Glutamatergic neuron (in vitro differentiated cells): Measurements from ENCODE around the gene BIK. TPM values are rescaled to one million over a fixed set of nuclear protein-coding genes. Genes with fewer than 3 reads are reported as not detected.

ENCODE experiments used
- DNase-seq: peaks from one replicate; pipeline ENCODE4 v3.0.0; 2022
- H3K27ac Mint-ChIP-seq: one replicate; pipeline ENCODE4 v1.8.0; 2020; ENCODE audit warnings: mild to moderate bottlenecking, mixed read lengths, inconsistent platforms; ENCODE audit not compliant: unreplicated experiment
- H3K27me3 Mint-ChIP-seq: one replicate; pipeline ENCODE4 v1.8.0; 2020; ENCODE audit warnings: mild to moderate bottlenecking, moderate library complexity, mixed read lengths, inconsistent platforms; ENCODE audit not compliant: unreplicated experiment
- H3K36me3 Mint-ChIP-seq: one replicate; pipeline ENCODE4 v1.8.0; 2020; ENCODE audit warnings: mild to moderate bottlenecking, mixed read lengths, inconsistent platforms; ENCODE audit not compliant: unreplicated experiment
- H3K4me1 Mint-ChIP-seq: one replicate; pipeline ENCODE4 v1.8.0; 2020; ENCODE audit warnings: mild to moderate bottlenecking, low read depth, mixed read lengths, inconsistent platforms; ENCODE audit not compliant: unreplicated experiment
- H3K4me3 Mint-ChIP-seq: one replicate; pipeline ENCODE4 v1.8.0; 2020; ENCODE audit warnings: mild to moderate bottlenecking, mixed read lengths, inconsistent platforms; ENCODE audit not compliant: unreplicated experiment
- H3K9me3 Mint-ChIP-seq: one replicate; pipeline ENCODE4 v1.8.0; 2020; ENCODE audit warnings: mild to moderate bottlenecking, moderate library complexity, mixed read lengths, inconsistent platforms; ENCODE audit not compliant: unreplicated experiment
- CTCF ChIP-seq: fragments of 200-600 bp; sonication (generic); IDR thresholded peaks from one replicate; pipeline ENCODE4 v1.5.0; 2021; ENCODE audit not compliant: partially characterized antibody, unreplicated experiment
- total RNA-seq: library from RNA; stranded (reverse); fragmentation: NEBNext Ultra II Directional; extraction: Animal tissue kit (Norgen Biotek cat#: 25700); gene quantifications from one replicate; pipeline ENCODE4 v1.2.1, GENCODE V29; 2021; ENCODE audit not compliant: unreplicated experiment

Gene BIK
- total RNA-seq, 1 donor from 2014 or later, result 17.3 TPM

DNA sequence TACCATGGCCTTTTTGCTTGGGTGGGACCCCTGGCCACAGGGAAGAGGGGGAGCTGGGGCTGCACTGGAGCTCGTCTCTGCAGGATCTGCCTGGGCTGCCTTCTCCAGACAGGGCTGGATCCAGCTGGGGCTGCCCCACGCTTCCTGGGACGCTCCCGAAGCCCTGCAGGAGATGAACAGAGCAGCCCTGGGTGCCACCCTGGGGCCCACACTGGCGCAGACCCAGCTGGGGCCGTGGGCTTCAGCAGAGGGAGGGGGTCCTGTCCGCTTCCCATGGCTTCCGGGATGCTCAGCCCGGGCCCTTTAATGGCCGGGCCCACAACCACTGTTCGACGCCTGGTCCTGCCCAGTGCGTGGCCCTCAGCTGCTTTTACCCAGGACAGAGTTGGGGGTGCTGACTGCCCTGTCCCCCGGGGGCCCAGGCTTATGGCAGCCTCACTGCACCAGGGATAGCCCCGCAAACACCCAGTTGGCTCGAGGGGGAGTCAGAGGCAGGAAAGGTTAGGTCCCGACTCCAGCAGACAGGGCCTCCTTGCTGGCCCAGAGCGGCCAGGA lies 52.8 kb downstream of the BIK start:
- Mint-ChIP-seq H3K9me3 (peaks cover 3% of the 10 kb centered on the region), H3K36me3 (no peaks in the 10 kb centered on the region), H3K27ac (no peak overlapping the region), H3K4me1 (peaks cover 4% of the 10 kb centered on the region), H3K27me3 (peaks cover 10% of the 10 kb centered on the region), H3K4me3 (no peak overlapping the region)
- DNase-seq, result no peak
- TF ChIP-seq CTCF, result no peak

DNA sequence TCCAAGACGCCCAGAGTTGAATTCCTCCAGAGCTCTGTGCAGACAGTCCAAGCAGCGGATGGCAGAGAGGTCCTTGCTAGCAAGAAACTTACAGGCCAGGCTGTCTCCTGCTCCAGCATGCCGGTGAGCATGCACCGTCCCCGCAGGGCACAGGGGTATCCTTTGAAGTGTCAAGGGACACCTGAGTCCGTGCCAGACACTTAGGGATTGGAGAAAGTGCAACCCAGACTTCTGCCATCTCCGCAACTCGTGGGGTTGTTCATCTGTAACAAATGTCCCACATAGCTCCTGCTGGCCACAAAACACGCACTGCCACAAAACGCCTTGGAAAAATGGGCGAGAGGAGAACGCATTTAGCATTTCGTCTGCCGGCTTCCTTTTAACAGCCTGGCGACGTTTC lies 54.1 kb downstream of the BIK start:
- Mint-ChIP-seq H3K27ac (no peak overlapping the region), H3K27me3 (peaks cover 10% of the 10 kb centered on the region), H3K36me3 (no peaks in the 10 kb centered on the region), H3K4me1 (peaks cover 4% of the 10 kb centered on the region), H3K9me3 (peaks cover 3% of the 10 kb centered on the region), H3K4me3 (no peak overlapping the region)
- no peak for DNase-seq
- no peak for TF ChIP-seq CTCF

DNA sequence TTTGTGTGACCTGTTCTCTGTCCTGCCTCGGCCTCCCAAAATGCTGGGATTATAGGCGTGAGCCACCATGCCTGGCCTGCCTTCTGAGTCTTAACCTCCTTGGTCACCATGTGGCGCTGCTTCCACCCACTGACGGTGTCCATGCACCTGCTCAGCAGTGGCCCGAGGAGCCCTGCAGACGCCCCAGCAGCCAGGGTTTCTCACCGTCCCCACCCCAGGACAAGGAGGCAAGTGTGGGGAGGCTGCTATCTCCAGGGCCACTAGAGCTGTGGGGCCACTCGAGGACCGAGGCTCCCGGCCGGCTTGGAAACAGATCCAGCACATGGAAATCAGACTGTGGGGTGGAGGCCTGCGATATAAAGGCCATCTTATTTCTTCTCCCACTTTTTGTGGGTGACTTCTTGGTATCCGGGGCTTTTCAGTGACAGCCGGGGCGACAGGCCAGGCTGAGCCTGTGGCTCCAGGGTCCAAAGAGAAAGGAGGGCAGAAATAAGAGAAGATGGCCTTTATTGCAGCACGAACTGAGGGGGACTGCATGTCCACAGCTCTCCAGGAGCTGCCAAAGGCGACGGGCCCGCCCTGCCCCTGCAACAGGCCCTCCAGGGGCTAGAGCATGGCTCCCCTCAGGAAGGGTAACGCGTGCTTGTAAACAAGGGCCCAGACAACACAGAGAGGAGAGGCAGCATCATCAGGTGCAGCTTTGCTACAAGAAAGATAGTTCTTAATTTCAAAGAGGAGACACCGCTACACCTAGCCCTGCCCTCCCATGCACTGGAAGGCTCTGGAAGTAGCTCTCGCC lies 55.8 kb downstream of the BIK start:
- Mint-ChIP-seq H3K4me3 (no peak overlapping the region), H3K9me3 (no peaks in the 10 kb centered on the region), H3K27me3 (peaks cover 8% of the 10 kb centered on the region), H3K36me3 (no peaks in the 10 kb centered on the region), H3K4me1 (peaks cover 4% of the 10 kb centered on the region), H3K27ac (no peak overlapping the region)
- no peak for TF ChIP-seq CTCF
- no peak for DNase-seq

- no peaks in the 10 kb centered on the region for H3K36me3 Mint-ChIP-seq
- peaks cover 8% of the 10 kb centered on the region for H3K27me3 Mint-ChIP-seq
- no peaks in the 10 kb centered on the region for H3K9me3 Mint-ChIP-seq
- H3K27ac Mint-ChIP-seq, result no peak overlapping the region
- no peak for TF ChIP-seq CTCF
- peaks cover 4% of the 10 kb centered on the region for H3K4me1 Mint-ChIP-seq
- H3K4me3 Mint-ChIP-seq, result no peak overlapping the region
- DNase-seq, result no peak
Observed at GRCh38 chr22:43167001-43167589, 56.5 kb downstream of the BIK start.
